Mesendoderm (in vitro differentiated cells): ENCODE measurements around the gene LINC00237.

ENCODE experiments used
- DNase-seq: peaks from one replicate; pipeline ENCODE4 v3.0.0; 2013
- H2AK5ac ChIP-seq: 2 replicates; pipeline ENCODE4 v1.6.1; 2013; ENCODE audit warnings: low read length, inconsistent platforms
- H2BK120ac ChIP-seq: 2 replicates; pipeline ENCODE4 v1.6.1; 2013; ENCODE audit warnings: low read depth, mild to moderate bottlenecking, low read length, moderate library complexity, mixed read lengths
- H2BK15ac ChIP-seq: replicated peaks from 2 replicates; pipeline ENCODE4 v1.6.1; 2013; ENCODE audit warnings: low read depth, mild to moderate bottlenecking, moderate library complexity
- H2BK5ac ChIP-seq: 2 replicates; pipeline ENCODE4 v1.6.1; 2013; ENCODE audit warnings: low read length, inconsistent platforms
- H3K18ac ChIP-seq: 2 replicates; pipeline ENCODE4 v1.6.1; 2013; ENCODE audit warnings: mild to moderate bottlenecking, low read length, mixed read lengths
- H3K23ac ChIP-seq: one replicate; pipeline ENCODE4 v1.6.1; 2013; ENCODE audit warnings: low read length
- H3K27ac ChIP-seq: 2 replicates; pipeline ENCODE4 v1.5.1; 2013; ENCODE audit warnings: low read depth, mild to moderate bottlenecking, inconsistent platforms, low read length, moderate library complexity
- H3K27me3 ChIP-seq: 2 replicates; pipeline ENCODE4 v1.6.1; 2013; ENCODE audit warnings: low read length, control low read depth, mild to moderate bottlenecking, inconsistent platforms; ENCODE audit not compliant: insufficient read depth, poor library complexity
- H3K36me3 ChIP-seq: 2 replicates; pipeline ENCODE4 v1.6.1; 2013; ENCODE audit warnings: low read length, inconsistent platforms; ENCODE audit not compliant: control insufficient read depth, insufficient read depth
- H3K4ac ChIP-seq: one replicate; pipeline ENCODE4 v1.6.1; 2013; ENCODE audit warnings: low read depth, mild to moderate bottlenecking, low read length, moderate library complexity
- H3K4me1 ChIP-seq: 2 replicates; pipeline ENCODE4 v1.6.1; 2013; ENCODE audit warnings: low read depth, low read length, inconsistent platforms; ENCODE audit not compliant: control insufficient read depth
- H3K4me2 ChIP-seq: 2 replicates; pipeline ENCODE4 v1.6.1; 2013; ENCODE audit warnings: low read length
- H3K4me3 ChIP-seq: 2 replicates; pipeline ENCODE4 v1.5.1; 2013; ENCODE audit warnings: mild to moderate bottlenecking, low read length
- H3K56ac ChIP-seq: one replicate; pipeline ENCODE4 v1.6.1; 2013; ENCODE audit warnings: low read length
- H3K79me1 ChIP-seq: 2 replicates; pipeline ENCODE4 v1.6.1; 2013; ENCODE audit warnings: low read length, inconsistent platforms
- H3K79me2 ChIP-seq: 2 replicates; pipeline ENCODE4 v1.6.1; 2013; ENCODE audit warnings: mild to moderate bottlenecking, low read length; ENCODE audit not compliant: control insufficient read depth, insufficient read depth
- H3K9ac ChIP-seq: 2 replicates; pipeline ENCODE4 v1.6.1; 2013; ENCODE audit warnings: low read length, inconsistent platforms
- H4K5ac ChIP-seq: one replicate; pipeline ENCODE4 v1.6.1; 2013; ENCODE audit warnings: low read length
- H4K8ac ChIP-seq: one replicate; pipeline ENCODE4 v1.6.1; 2013; ENCODE audit warnings: low read depth, mild to moderate bottlenecking, control low read depth, low read length, moderate library complexity
- WGBS: extraction: QIAGEN DNeasy Blood & Tissue Kit; methylation state at CpG from one replicate; pipeline ENCODE4 v1.1.7; 2013; ENCODE audit warnings: low lambda C conversion rate, missing lambda C conversion rate; ENCODE audit not compliant: insufficient coverage; ENCODE audit errors: extremely low coverage; 5-methylcytosine and 5-hydroxymethylcytosine counted together

The LINC00237 gene

GRCh38 chr20:21077809-21078345, 28.3 kb downstream of the LINC00237 start:
- DNase-seq, result no peak
- Histone ChIP-seq H2AK5ac (no peak overlapping the region), H3K79me2 (no peaks in the 10 kb centered on the region), H4K5ac (no peak overlapping the region), H3K4me1 (no peaks in the 10 kb centered on the region), H3K4me3 (no peak overlapping the region), H2BK5ac (no peak overlapping the region), H3K23ac (no peak overlapping the region), H3K4ac (no peak overlapping the region), H3K36me3 (no peaks in the 10 kb centered on the region), H4K8ac (no peak overlapping the region), H3K27ac (no peak overlapping the region), H3K18ac (no peak overlapping the region), H2BK15ac (no peak overlapping the region), H3K56ac (no peak overlapping the region), H3K79me1 (no peaks in the 10 kb centered on the region), H3K9ac (no peak overlapping the region), H3K4me2 (no peak overlapping the region), H2BK120ac (no peak overlapping the region), H3K27me3 (no peaks in the 10 kb centered on the region)
- no CpG with 5 or more reads among the region's 4 CpGs for WGBS

GRCh38 chr20:21076073-21076472, 30.1 kb downstream of the LINC00237 start:
- H3K23ac ChIP-seq, result no peak overlapping the region
- no peak overlapping the region for H3K56ac ChIP-seq
- H4K8ac ChIP-seq, result no peak overlapping the region
- no peak overlapping the region for H3K9ac ChIP-seq
- H3K4me3 ChIP-seq, result no peak overlapping the region
- no peak overlapping the region for H2BK120ac ChIP-seq
- H2AK5ac ChIP-seq, result no peak overlapping the region
- DNase-seq, result no peak
- H3K18ac ChIP-seq, result no peak overlapping the region
- no peaks in the 10 kb centered on the region for H3K27me3 ChIP-seq
- no peak overlapping the region for H2BK15ac ChIP-seq
- no peaks in the 10 kb centered on the region for H3K79me1 ChIP-seq
- no CpG with 5 or more reads among the region's 3 CpGs for WGBS
- no peak overlapping the region for H3K4me2 ChIP-seq
- H4K5ac ChIP-seq, result no peak overlapping the region
- no peak overlapping the region for H2BK5ac ChIP-seq
- H3K79me2 ChIP-seq, result no peaks in the 10 kb centered on the region
- no peak overlapping the region for H3K27ac ChIP-seq
- H3K4me1 ChIP-seq, result no peaks in the 10 kb centered on the region
- H3K4ac ChIP-seq, result no peak overlapping the region
- no peaks in the 10 kb centered on the region for H3K36me3 ChIP-seq

- H3K4ac ChIP-seq, result no peak overlapping the region
- no peak overlapping the region for H4K8ac ChIP-seq
- no peak overlapping the region for H2BK5ac ChIP-seq
- H2AK5ac ChIP-seq, result no peak overlapping the region
- H3K4me1 ChIP-seq, result no peaks in the 10 kb centered on the region
- H3K4me2 ChIP-seq, result no peak overlapping the region
- H3K18ac ChIP-seq, result no peak overlapping the region
- no peaks in the 10 kb centered on the region for H3K79me2 ChIP-seq
- H3K36me3 ChIP-seq, result no peaks in the 10 kb centered on the region
- H2BK120ac ChIP-seq, result no peak overlapping the region
- H3K56ac ChIP-seq, result no peak overlapping the region
- DNase-seq, result no peak
- no peak overlapping the region for H3K9ac ChIP-seq
- H3K79me1 ChIP-seq, result no peaks in the 10 kb centered on the region
- H3K27me3 ChIP-seq, result no peaks in the 10 kb centered on the region
- no peak overlapping the region for H2BK15ac ChIP-seq
- no CpG with 5 or more reads among the region's 6 CpGs for WGBS
- no peak overlapping the region for H3K4me3 ChIP-seq
- H3K27ac ChIP-seq, result no peak overlapping the region
- no peak overlapping the region for H4K5ac ChIP-seq
- no peak overlapping the region for H3K23ac ChIP-seq
Observed at GRCh38 chr20:21075471-21075870, 30.7 kb downstream of the LINC00237 start.

GRCh38 chr20:21074605-21075336, 31.4 kb downstream of the LINC00237 start:
- no peak overlapping the region for H3K27ac ChIP-seq
- WGBS, result no CpG with 5 or more reads among the region's 12 CpGs
- H2BK5ac ChIP-seq, result no peak overlapping the region
- no peak overlapping the region for H2AK5ac ChIP-seq
- H2BK120ac ChIP-seq, result no peak overlapping the region
- H3K9ac ChIP-seq, result no peak overlapping the region
- H3K56ac ChIP-seq, result no peak overlapping the region
- H3K4me3 ChIP-seq, result no peak overlapping the region
- no peaks in the 10 kb centered on the region for H3K79me1 ChIP-seq
- H3K27me3 ChIP-seq, result no peaks in the 10 kb centered on the region
- H3K4me2 ChIP-seq, result no peak overlapping the region
- no peaks in the 10 kb centered on the region for H3K4me1 ChIP-seq
- no peak overlapping the region for H3K18ac ChIP-seq
- H3K79me2 ChIP-seq, result no peaks in the 10 kb centered on the region
- no peak overlapping the region for H3K23ac ChIP-seq
- no peak overlapping the region for H4K5ac ChIP-seq
- H2BK15ac ChIP-seq, result no peak overlapping the region
- H3K36me3 ChIP-seq, result no peaks in the 10 kb centered on the region
- DNase-seq, result no peak
- H3K4ac ChIP-seq, result no peak overlapping the region
- no peak overlapping the region for H4K8ac ChIP-seq

GRCh38 chr20:21067255-21067654, 38.9 kb downstream of the LINC00237 start:
- no peak overlapping the region for H3K4me2 ChIP-seq
- H3K27ac ChIP-seq, result no peak overlapping the region
- H2BK15ac ChIP-seq, result no peak overlapping the region
- no peak overlapping the region for H4K5ac ChIP-seq
- no peaks in the 10 kb centered on the region for H3K79me1 ChIP-seq
- H2BK120ac ChIP-seq, result no peak overlapping the region
- H3K36me3 ChIP-seq, result no peaks in the 10 kb centered on the region
- no peak overlapping the region for H3K56ac ChIP-seq
- no peak overlapping the region for H3K4ac ChIP-seq
- H3K4me1 ChIP-seq, result no peaks in the 10 kb centered on the region
- no peak overlapping the region for H3K4me3 ChIP-seq
- H3K79me2 ChIP-seq, result no peaks in the 10 kb centered on the region
- DNase-seq, result no peak
- no CpG with 5 or more reads among the region's 1 CpG for WGBS
- no peak overlapping the region for H2AK5ac ChIP-seq
- no peak overlapping the region for H3K23ac ChIP-seq
- H3K9ac ChIP-seq, result no peak overlapping the region
- H3K27me3 ChIP-seq, result no peaks in the 10 kb centered on the region
- no peak overlapping the region for H3K18ac ChIP-seq
- H2BK5ac ChIP-seq, result no peak overlapping the region
- H4K8ac ChIP-seq, result no peak overlapping the region

- no peak overlapping the region for H3K56ac ChIP-seq
- H3K4me1 ChIP-seq, result no peaks in the 10 kb centered on the region
- no peak overlapping the region for H2BK5ac ChIP-seq
- no peaks in the 10 kb centered on the region for H3K36me3 ChIP-seq
- no peaks in the 10 kb centered on the region for H3K79me1 ChIP-seq
- no peak overlapping the region for H2BK120ac ChIP-seq
- H3K9ac ChIP-seq, result no peak overlapping the region
- H3K23ac ChIP-seq, result no peak overlapping the region
- no peak overlapping the region for H3K4me2 ChIP-seq
- no peak overlapping the region for H2BK15ac ChIP-seq
- no peak overlapping the region for H3K27ac ChIP-seq
- no peak overlapping the region for H4K5ac ChIP-seq
- no peak overlapping the region for H3K4ac ChIP-seq
- H3K79me2 ChIP-seq, result no peaks in the 10 kb centered on the region
- H3K18ac ChIP-seq, result no peak overlapping the region
- H4K8ac ChIP-seq, result no peak overlapping the region
- no peak for DNase-seq
- H3K4me3 ChIP-seq, result no peak overlapping the region
- no peaks in the 10 kb centered on the region for H3K27me3 ChIP-seq
- no peak overlapping the region for H2AK5ac ChIP-seq
Observed at GRCh38 chr20:21064924-21065323, 41.2 kb downstream of the LINC00237 start.
